ENCODE measurements around the gene SLC25A30. TPM values are rescaled to one million over a fixed set of nuclear protein-coding genes. Genes with fewer than 3 reads are reported as not detected.
"Not testable (repeated sequence)": the region's sequence is repeated elsewhere in the genome, so short reads cannot be mapped to it uniquely, and the experiment has no call there.

The SLC25A30 gene
- total RNA-seq, 2 donors from 2014 or later, result 9.9 to 12.4 TPM

DNA sequence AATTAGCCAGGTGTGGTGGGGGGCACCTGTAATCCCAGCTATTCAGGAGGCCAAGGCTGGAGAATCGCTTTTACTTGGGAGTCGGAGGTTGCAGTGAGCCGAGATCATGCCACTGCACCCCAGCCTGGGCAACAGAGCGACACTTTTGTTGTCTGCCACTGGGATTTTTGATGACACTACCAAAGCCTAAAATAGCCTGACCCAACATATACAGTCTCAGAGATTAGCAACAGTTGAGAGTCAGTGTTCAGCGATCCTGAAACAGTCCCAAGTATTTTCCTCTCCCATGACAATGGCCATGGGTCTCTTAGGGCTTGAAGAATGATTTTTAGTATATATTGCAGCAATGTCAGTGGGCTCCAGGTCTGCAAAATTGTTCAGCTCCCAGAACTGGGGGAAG lies 32.9 kb downstream of the SLC25A30 start:
- Histone ChIP-seq H3K4me3 (ENCODE audit: low read length) (no peak overlapping the region), H3K27ac (ENCODE audit: low read depth, low read length) (no peak overlapping the region), H3K9ac (ENCODE audit: extremely low read depth, low read length, poor library complexity, severe bottlenecking) (no peak overlapping the region), H3K4me1 (ENCODE audit: control insufficient read depth, insufficient read depth, low read length) (no peaks in the 10 kb centered on the region), H3K36me3 (ENCODE audit: control insufficient read depth, insufficient read depth, low read length) (peaks cover 12% of the 10 kb centered on the region), H3K9me3 (ENCODE audit: control insufficient read depth, low read length) (no peaks in the 10 kb centered on the region), H3K27me3 (ENCODE audit: control insufficient read depth, insufficient read depth, low read length, poor library complexity, severe bottlenecking) (no peaks in the 10 kb centered on the region)
- Mint-ChIP-seq H3K27me3 (ENCODE audit: insufficient read depth) (no peaks in the 10 kb centered on the region), H3K9me3 (no peaks in the 10 kb centered on the region), H3K4me3 (no peak overlapping the region), H3K36me3 (ENCODE audit: low read depth) (peaks cover 35% of the 10 kb centered on the region), H3K4me1 (no peaks in the 10 kb centered on the region), H3K27ac (no peak overlapping the region)
- WGBS, 2 experiments (ENCODE audit: insufficient coverage in 1 of 2, insufficient read length in 1 of 2), result 96 to 97% methylated on average over 5 of the region's 5 CpGs
- TF ChIP-seq, protein P1, sequence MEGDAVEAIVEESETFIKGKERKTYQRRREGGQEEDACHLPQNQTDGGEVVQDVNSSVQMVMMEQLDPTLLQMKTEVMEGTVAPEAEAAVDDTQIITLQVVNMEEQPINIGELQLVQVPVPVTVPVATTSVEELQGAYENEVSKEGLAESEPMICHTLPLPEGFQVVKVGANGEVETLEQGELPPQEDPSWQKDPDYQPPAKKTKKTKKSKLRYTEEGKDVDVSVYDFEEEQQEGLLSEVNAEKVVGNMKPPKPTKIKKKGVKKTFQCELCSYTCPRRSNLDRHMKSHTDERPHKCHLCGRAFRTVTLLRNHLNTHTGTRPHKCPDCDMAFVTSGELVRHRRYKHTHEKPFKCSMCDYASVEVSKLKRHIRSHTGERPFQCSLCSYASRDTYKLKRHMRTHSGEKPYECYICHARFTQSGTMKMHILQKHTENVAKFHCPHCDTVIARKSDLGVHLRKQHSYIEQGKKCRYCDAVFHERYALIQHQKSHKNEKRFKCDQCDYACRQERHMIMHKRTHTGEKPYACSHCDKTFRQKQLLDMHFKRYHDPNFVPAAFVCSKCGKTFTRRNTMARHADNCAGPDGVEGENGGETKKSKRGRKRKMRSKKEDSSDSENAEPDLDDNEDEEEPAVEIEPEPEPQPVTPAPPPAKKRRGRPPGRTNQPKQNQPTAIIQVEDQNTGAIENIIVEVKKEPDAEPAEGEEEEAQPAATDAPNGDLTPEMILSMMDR (conservative IDR thresholded peaks at IDR 0.05), result no peak
- DNase-seq, result no peak

DNA sequence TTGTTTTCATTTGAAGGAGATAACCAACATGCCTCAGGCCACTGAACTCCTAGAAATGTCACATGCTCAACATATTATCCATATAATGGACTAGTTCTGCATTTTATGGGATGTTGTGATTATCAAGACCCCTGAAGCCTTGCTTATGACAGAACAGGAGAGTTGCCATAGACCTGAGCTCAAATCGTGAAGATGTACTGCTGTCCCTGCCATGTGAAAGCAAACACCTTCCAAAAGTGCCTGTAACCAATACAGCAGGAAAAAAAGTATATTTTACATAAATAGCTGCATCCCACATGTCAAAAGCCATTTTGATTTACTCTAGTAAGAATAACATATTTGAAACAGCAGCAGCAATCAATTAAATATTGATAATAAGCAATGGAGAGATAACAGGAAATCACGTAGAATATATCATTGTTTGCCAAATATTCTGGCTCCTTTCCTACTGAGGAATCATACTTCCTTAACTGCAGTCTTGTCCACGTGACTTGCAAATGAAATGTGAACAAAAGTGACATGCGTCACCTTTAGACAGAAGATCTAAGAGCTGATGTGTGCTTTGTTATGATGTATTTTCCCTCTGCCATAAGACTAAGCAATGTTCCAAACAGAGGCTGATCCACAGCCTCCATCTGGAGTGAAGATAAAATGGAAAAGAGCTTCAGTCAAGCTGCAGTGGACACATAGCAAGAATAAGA lies 33.5 kb downstream of the SLC25A30 start:
- DNase-seq, result no peak
- Histone ChIP-seq H3K36me3 (ENCODE audit: control insufficient read depth, insufficient read depth, low read length) (peaks cover 12% of the 10 kb centered on the region), H3K27me3 (ENCODE audit: control insufficient read depth, insufficient read depth, low read length, poor library complexity, severe bottlenecking) (no peaks in the 10 kb centered on the region), H3K9ac (ENCODE audit: extremely low read depth, low read length, poor library complexity, severe bottlenecking) (no peak overlapping the region), H3K27ac (ENCODE audit: low read depth, low read length) (no peak overlapping the region), H3K4me1 (ENCODE audit: control insufficient read depth, insufficient read depth, low read length) (no peaks in the 10 kb centered on the region), H3K9me3 (ENCODE audit: control insufficient read depth, low read length) (no peaks in the 10 kb centered on the region), H3K4me3 (ENCODE audit: low read length) (no peak overlapping the region)
- Mint-ChIP-seq H3K4me3 (no peak overlapping the region), H3K4me1 (no peaks in the 10 kb centered on the region), H3K36me3 (ENCODE audit: low read depth) (peaks cover 35% of the 10 kb centered on the region), H3K27ac (no peak overlapping the region), H3K9me3 (no peaks in the 10 kb centered on the region), H3K27me3 (ENCODE audit: insufficient read depth) (no peaks in the 10 kb centered on the region)
- 96 to 100% methylated on average over 2 to 4 of the region's 4 CpGs for WGBS, 2 experiments (ENCODE audit: insufficient coverage in 1 of 2, insufficient read length in 1 of 2)
- TF ChIP-seq, protein P1 (conservative IDR thresholded peaks at IDR 0.05), result no peak

DNA sequence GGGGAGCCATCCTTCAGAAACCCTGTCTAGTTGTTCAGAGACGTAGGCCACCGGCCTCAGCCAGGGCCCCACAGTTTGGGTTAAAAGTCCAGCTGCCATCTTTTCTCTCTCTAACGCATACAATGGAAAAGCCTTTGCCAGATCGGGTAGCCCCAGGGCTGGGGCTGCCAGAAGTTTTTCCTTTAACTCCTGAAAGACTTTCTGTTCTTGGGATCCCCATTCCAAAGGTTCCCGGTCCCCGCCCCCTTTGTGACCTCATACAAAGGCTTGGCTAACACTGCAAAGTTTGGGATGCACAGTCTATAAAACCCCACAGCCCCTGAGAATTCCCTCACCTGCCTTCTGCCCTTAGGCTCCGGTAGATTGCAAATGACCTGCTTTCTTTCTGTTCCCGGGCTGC lies 35.4 kb downstream of the SLC25A30 start:
- not testable (repeated sequence) for H3K4me3 ChIP-seq (ENCODE audit: low read length); H3K27ac ChIP-seq (ENCODE audit: low read depth, low read length); H3K4me1 ChIP-seq (ENCODE audit: control insufficient read depth, insufficient read depth, low read length); H3K9me3 Mint-ChIP-seq; DNase-seq; H3K4me1 Mint-ChIP-seq; H3K9me3 ChIP-seq (ENCODE audit: control insufficient read depth, low read length); H3K27me3 Mint-ChIP-seq (ENCODE audit: insufficient read depth); H3K27me3 ChIP-seq (ENCODE audit: control insufficient read depth, insufficient read depth, low read length, poor library complexity, severe bottlenecking); H3K9ac ChIP-seq (ENCODE audit: extremely low read depth, low read length, poor library complexity, severe bottlenecking); H3K27ac Mint-ChIP-seq; H3K4me3 Mint-ChIP-seq
- H3K36me3 Mint-ChIP-seq (ENCODE audit: low read depth), result peaks cover 28% of the 10 kb centered on the region
- H3K36me3 ChIP-seq (ENCODE audit: control insufficient read depth, insufficient read depth, low read length), result peaks cover 12% of the 10 kb centered on the region
- 90 to 91% methylated on average over 2 to 6 of the region's 8 CpGs for WGBS, 2 experiments (ENCODE audit: insufficient coverage in 1 of 2, insufficient read length in 1 of 2)

DNA sequence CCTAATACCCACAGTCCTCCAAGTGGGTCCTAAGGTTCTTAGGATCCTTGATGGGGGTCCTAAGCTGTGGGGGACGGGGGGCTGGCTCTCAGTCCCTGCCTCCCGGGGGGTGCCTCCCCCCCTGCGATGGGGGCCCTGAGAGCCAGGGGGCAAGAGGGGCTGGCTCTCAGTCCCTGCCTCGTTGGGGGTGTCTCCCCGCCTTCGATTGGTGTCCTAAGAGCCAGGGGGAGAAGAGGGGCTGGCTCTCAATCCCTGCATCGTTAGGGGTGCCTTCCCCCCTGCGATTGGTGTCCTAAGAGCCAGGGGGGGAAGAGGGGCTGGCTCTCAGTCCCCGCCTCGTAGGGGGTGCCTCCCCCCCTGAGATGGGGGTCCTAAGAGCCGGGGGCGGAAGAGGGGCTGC lies 37.0 kb downstream of the SLC25A30 start:
- H3K9ac ChIP-seq (ENCODE audit: extremely low read depth, low read length, poor library complexity, severe bottlenecking), result no peak overlapping the region
- DNase-seq, result no peak

DNA sequence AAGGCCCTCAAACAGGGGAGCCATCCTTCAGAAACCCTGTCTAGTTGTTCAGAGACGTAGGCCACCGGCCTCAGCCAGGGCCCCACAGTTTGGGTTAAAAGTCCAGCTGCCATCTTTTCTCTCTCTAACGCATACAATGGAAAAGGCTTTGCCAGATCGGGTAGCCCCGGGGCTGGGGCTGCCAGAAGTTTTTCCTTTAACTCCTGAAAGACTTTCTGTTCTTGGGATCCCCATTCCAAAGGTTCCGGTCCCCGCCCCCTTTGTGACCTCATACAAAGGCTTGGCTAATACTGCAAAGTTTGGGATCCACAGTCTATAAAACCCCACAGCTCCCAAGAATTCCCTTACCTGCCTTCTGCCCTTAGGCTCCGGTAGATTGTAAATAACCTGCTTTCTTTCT lies 37.5 kb downstream of the SLC25A30 start:
- H3K36me3 ChIP-seq (ENCODE audit: control insufficient read depth, insufficient read depth, low read length), result peaks cover 12% of the 10 kb centered on the region

More for the DNA sequence above, 37.0 kb downstream of the SLC25A30 start:
- peaks cover 12% of the 10 kb centered on the region for H3K36me3 ChIP-seq (ENCODE audit: control insufficient read depth, insufficient read depth, low read length)
- no peaks in the 10 kb centered on the region for H3K9me3 ChIP-seq (ENCODE audit: control insufficient read depth, low read length)
- no peaks in the 10 kb centered on the region for H3K9me3 Mint-ChIP-seq
- H3K27me3 ChIP-seq (ENCODE audit: control insufficient read depth, insufficient read depth, low read length, poor library complexity, severe bottlenecking), result no peaks in the 10 kb centered on the region
- no peak overlapping the region for H3K4me3 Mint-ChIP-seq
- 85% methylated on average over 3 of the region's 12 CpGs; no CpG with 5 or more reads in 1 of the 2 experiments for WGBS, 2 experiments (ENCODE audit: insufficient coverage in 1 of 2, insufficient read length in 1 of 2)
- H3K4me3 ChIP-seq (ENCODE audit: low read length), result no peak overlapping the region
- H3K4me1 Mint-ChIP-seq, result no peaks in the 10 kb centered on the region
- no peak overlapping the region for H3K27ac ChIP-seq (ENCODE audit: low read depth, low read length)
- TF ChIP-seq, protein P1 (conservative IDR thresholded peaks at IDR 0.05), result no peak
- H3K27ac Mint-ChIP-seq, result no peak overlapping the region
- no peaks in the 10 kb centered on the region for H3K27me3 Mint-ChIP-seq (ENCODE audit: insufficient read depth)
- H3K36me3 Mint-ChIP-seq (ENCODE audit: low read depth), result peaks cover 14% of the 10 kb centered on the region
- no peaks in the 10 kb centered on the region for H3K4me1 ChIP-seq (ENCODE audit: control insufficient read depth, insufficient read depth, low read length)

More for the DNA sequence above, 37.5 kb downstream of the SLC25A30 start:
- not testable (repeated sequence) for H3K27me3 Mint-ChIP-seq (ENCODE audit: insufficient read depth); H3K4me3 Mint-ChIP-seq; DNase-seq; H3K9me3 ChIP-seq (ENCODE audit: control insufficient read depth, low read length); H3K27ac Mint-ChIP-seq; H3K27me3 ChIP-seq (ENCODE audit: control insufficient read depth, insufficient read depth, low read length, poor library complexity, severe bottlenecking); H3K9me3 Mint-ChIP-seq; H3K4me1 ChIP-seq (ENCODE audit: control insufficient read depth, insufficient read depth, low read length); H3K27ac ChIP-seq (ENCODE audit: low read depth, low read length); H3K4me1 Mint-ChIP-seq; H3K4me3 ChIP-seq (ENCODE audit: low read length); H3K9ac ChIP-seq (ENCODE audit: extremely low read depth, low read length, poor library complexity, severe bottlenecking)
- WGBS, 2 experiments (ENCODE audit: insufficient coverage in 1 of 2, insufficient read length in 1 of 2), result 81 to 93% methylated on average over 3 to 6 of the region's 8 CpGs
- H3K36me3 Mint-ChIP-seq (ENCODE audit: low read depth), result peaks cover 14% of the 10 kb centered on the region

All from endodermal cell (in vitro differentiated cells).